Heart left ventricle (tissue), 16 donors: ENCODE measurements around the gene CBFA2T3. TPM values are rescaled to one million over a fixed set of nuclear protein-coding genes. Genes with fewer than 3 reads are reported as not detected.

Experiments
- ATAC-seq, 4 donors: fragments of 200-7000 bp; cut with Tn5 transposase; one replicate each; pipeline ENCODE4 v1.9.1; 2020 to 2022; ENCODE audit warnings: moderate library complexity in 4 of 4, mild to moderate bottlenecking in 3 of 4, moderate number of reproducible peaks in 1 of 4
- DNase-seq, 5 donors: peaks; one replicate each; pipeline ENCODE4 v3.0.0-alpha.2; 2020
- H3K27ac ChIP-seq, 12 donors: fragments of 200-600 bp; sonication (generic) in 4 of 12; one replicate each; pipeline versions ENCODE4 v1.5.0 to v1.8.0; 2016 to 2022; ENCODE audit warnings: mild to moderate bottlenecking in 2 of 12
- H3K27me3 ChIP-seq, 9 donors: fragments of 200-600 bp; sonication (generic) in 2 of 9; one replicate each; pipeline versions ENCODE4 v1.5.1 to v1.8.0; 2016 to 2022; ENCODE audit warnings: mild to moderate bottlenecking in 3 of 9
- H3K36me3 ChIP-seq, 9 donors: fragments of 200-600 bp; sonication (generic) in 2 of 9; one replicate each; pipeline versions ENCODE4 v1.5.0 to v1.8.0; 2018 to 2022; ENCODE audit warnings: mild to moderate bottlenecking in 2 of 9
- H3K4me1 ChIP-seq, 12 donors: fragments of 200-600 bp; sonication (generic) in 4 of 12; one replicate each; pipeline versions ENCODE4 v1.5.0 to v1.8.0; 2016 to 2022; ENCODE audit warnings: mild to moderate bottlenecking in 3 of 12
- H3K4me3 ChIP-seq, 12 donors: fragments of 200-600 bp; sonication (generic) in 4 of 12; one replicate each; pipeline versions ENCODE4 v1.5.0 to v1.8.0; 2017 to 2022; ENCODE audit warnings: mild to moderate bottlenecking in 9 of 12, moderate library complexity in 4 of 12
- H3K9me3 ChIP-seq, 12 donors: fragments of 200-600 bp; sonication (generic) in 4 of 12; one replicate each; pipeline versions ENCODE4 v1.5.0 to v1.8.0; 2016 to 2022; ENCODE audit warnings: mild to moderate bottlenecking in 1 of 12
- CTCF ChIP-seq, 12 donors: fragments of 200-600 bp; sonication (generic) in 4 of 12; IDR thresholded peaks; one replicate each; pipeline versions ENCODE4 v1.5.0 to v1.8.0; 2018 to 2022; ENCODE audit warnings: antibody characterized with exemption in 12 of 12, mild to moderate bottlenecking in 5 of 12
- POLR2A ChIP-seq, 2 donors: fragments of 450-650 bp; IDR thresholded peaks; one replicate each; pipeline ENCODE4 v1.6.1; 2017; ENCODE audit warnings: antibody characterized with exemption in 2 of 2, mild to moderate bottlenecking in 2 of 2, moderate library complexity in 2 of 2
- WGBS, 4 donors: extraction: QIAGEN DNeasy Blood & Tissue Kit in 2 of 4; methylation state at CpG; one replicate each; pipeline versions ENCODE4 v1.1.5 to v1.1.7; 2013 to 2018; 5-methylcytosine and 5-hydroxymethylcytosine counted together
- intact Hi-C, 10 donors: fragments of 100-400 bp; cut with DNase I; formaldehyde crosslinking; loops; one replicate each; pipeline versions ENCODE4 v1.11.1 to v1.14.2; 2022
- polyA plus RNA-seq, 2 donors: library from polyadenylated mRNA; stranded (reverse); fragments of 200-250 nt; gene quantifications; one replicate each; pipeline ENCODE4 v1.2.3, GENCODE V29; 2013
- total RNA-seq, 9 donors: library from RNA; depleted of rRNA in 2 of 9; stranded (reverse); fragments of >200 nt in 2 of 9; fragmentation: NEBNext Ultra II Directional in 3 of 9; extraction: Animal tissue kit (Norgen Biotek cat#: 25700) in 3 of 9; gene quantifications; one replicate each; pipeline versions ENCODE4 v1.1.0 to v1.2.4, GENCODE V29; 2016 to 2023
- donor health status: ischemic (EF 13 %, LVEDD 7.1; RV severe dilation, severe dysfunction).
- donor health status: healthy with polysubstance abuse.
- donor health status: DM: no; HTN: yes; CAD: no.
- donor health status: DM: no; HTN: no; CAD: no.
- donor health status: ischemic (EF 25% LVEDD 6.9; RV normal size, moderate dysfunction).
- donor health status: ischemic (EF 25% LVEDD 5.7; RV mildly dilated, moderate dysfunction).
- donor health status: healthy.
- donor health status: DM: yes; HTN: yes; CAD: no.
- donor health status: ischemic (EF 35%, LVEDD 5.7; RV mildly dilated, moderate dysfunction).
- donor health status: nonischemic (EF 11% LVEDD 7.7; RV severe dilation, severe dysfunction).
- donor health status: DM: yes; HTN: yes; CAD: no.
- donor health status: PGD.
- donor health status: ischemic (EF 29% LVEDD 5.4; RV normal size, mild dysfunction).
- donor health status: nonischemic (EF 23%, LVEDD 6.1; RV moderate dilation, normal function).

The CBFA2T3 gene
- total and polyA plus RNA-seq, 11 donors: 5.0 to 12.0 (median 5.8) TPM

GRCh38 chr16:88923450-88923849, 53.6 kb downstream of the CBFA2T3 start:
- Histone ChIP-seq H3K9me3 (no peaks in the 10 kb centered on the region), H3K4me3 (no peak overlapping the region), H3K36me3 (no peaks in the 10 kb centered on the region), H3K27me3 (peaks cover 0 to 3% (median 0%) of the 10 kb centered on the region in 9 donors), H3K27ac (peak overlapping the region in 8 of 12 donors; percentile 0 to 90 (median 79)), H3K4me1 (peaks cover 10 to 70% (median 53%) of the 10 kb centered on the region in 12 donors)
- ATAC-seq: no peak
- intact Hi-C loops: loop anchor here in 3 of 10 donors (2.0 to 5.0 kb wide), 2 partner anchors 15 to 36 kb away; no protein-coding TSS in a partner anchor
- 74 to 83% (median 80%) methylated on average over 12 to 17 of the region's 17 CpGs for WGBS, 4 donors
- TF ChIP-seq CTCF (IDR thresholded peaks at IDR 0.05) (no peak), POLR2A (IDR thresholded peaks at IDR 0.05) (no peak)
- no peak for DNase-seq

GRCh38 chr16:88922826-88923410, 54.1 kb downstream of the CBFA2T3 start:
- H3K27me3 ChIP-seq: peaks cover 0 to 3% (median 0%) of the 10 kb centered on the region in 9 donors
- H3K4me3 ChIP-seq: peak overlapping the region in 6 of 12 donors; percentile 24 to 43 (median 36)
- peak in 1 of 4 donors; percentile 3 for ATAC-seq
- 74 to 78% (median 78%) methylated on average over 21 to 22 of the region's 22 CpGs for WGBS, 4 donors
- no peaks in the 10 kb centered on the region for H3K9me3 ChIP-seq
- H3K27ac ChIP-seq: peak overlapping the region; percentile 42 to 90 (median 75)
- no peaks in the 10 kb centered on the region for H3K36me3 ChIP-seq
- intact Hi-C loops: loop anchor here in 4 of 10 donors (1.0 to 5.0 kb wide), 3 partner anchors 16 to 36 kb away; no protein-coding TSS in a partner anchor
- no peak for DNase-seq
- peaks cover 10 to 73% (median 53%) of the 10 kb centered on the region in 12 donors for H3K4me1 ChIP-seq
- no peak for TF ChIP-seq POLR2A (IDR thresholded peaks at IDR 0.05)
- no peak for TF ChIP-seq CTCF (IDR thresholded peaks at IDR 0.05)

- DNase-seq: peak; percentile 90 to 95 (median 93)
- H3K36me3 ChIP-seq: no peaks in the 10 kb centered on the region
- no peaks in the 10 kb centered on the region for H3K27me3 ChIP-seq
- H3K4me1 ChIP-seq: peaks cover 10 to 76% (median 53%) of the 10 kb centered on the region in 12 donors
- peak; percentile 64 to 81 (median 74) for ATAC-seq
- 22 to 42% (median 33%) methylated on average over 22 to 26 of the region's 26 CpGs for WGBS, 4 donors
- peak overlapping the region; percentile 42 to 90 (median 78) for H3K27ac ChIP-seq
- TF ChIP-seq POLR2A (IDR thresholded peaks at IDR 0.05) (peak in 1 of 2 donors; percentile 34), CTCF (IDR thresholded peaks at IDR 0.05) (no peak)
- H3K9me3 ChIP-seq: no peaks in the 10 kb centered on the region
- peak overlapping the region in 10 of 12 donors; percentile 11 to 43 (median 34) for H3K4me3 ChIP-seq
- intact Hi-C loops: loop anchor here in 4 of 10 donors (1.0 to 5.0 kb wide), 3 partner anchors 17 to 35 kb away; no protein-coding TSS in a partner anchor
Observed at GRCh38 chr16:88922114-88922825, 54.7 kb downstream of the CBFA2T3 start.

- 52 to 60% (median 56%) methylated on average over 15 to 19 of the region's 19 CpGs for WGBS, 4 donors
- peak overlapping the region; percentile 6 to 90 (median 78) for H3K27ac ChIP-seq
- intact Hi-C loops: loop anchor here in 5 of 10 donors (2.0 to 5.0 kb wide), 4 partner anchors 17 to 35 kb away; no protein-coding TSS in a partner anchor
- ATAC-seq (peak in 2 of 4 donors; percentile 2 to 6), DNase-seq (no peak)
- peaks cover 10 to 74% (median 53%) of the 10 kb centered on the region in 12 donors for H3K4me1 ChIP-seq
- H3K4me3 ChIP-seq: peak overlapping the region in 9 of 12 donors; percentile 11 to 43 (median 34)
- no peaks in the 10 kb centered on the region for H3K36me3 ChIP-seq
- no peaks in the 10 kb centered on the region for H3K27me3 ChIP-seq
- TF ChIP-seq POLR2A (IDR thresholded peaks at IDR 0.05) (no peak), CTCF (IDR thresholded peaks at IDR 0.05) (no peak)
- no peaks in the 10 kb centered on the region for H3K9me3 ChIP-seq
Observed at GRCh38 chr16:88921591-88921990, 55.4 kb downstream of the CBFA2T3 start.
